HG03354 (cell line): ENCODE data around the gene PTPRN2.
"Not testable (repeated sequence)": the region's sequence is repeated elsewhere in the genome, so short reads cannot be mapped to it uniquely, and the experiment has no call there.

Source experiments
- ATAC-seq: cut with Tn5 transposase; IDR thresholded peaks from one replicate; pipeline ENCODE4 v1.9.1; 2021; ENCODE audit warnings: mild to moderate bottlenecking; ENCODE audit not compliant: unreplicated experiment, poor library complexity, severe bottlenecking

PTPRN2 gene

DNA sequence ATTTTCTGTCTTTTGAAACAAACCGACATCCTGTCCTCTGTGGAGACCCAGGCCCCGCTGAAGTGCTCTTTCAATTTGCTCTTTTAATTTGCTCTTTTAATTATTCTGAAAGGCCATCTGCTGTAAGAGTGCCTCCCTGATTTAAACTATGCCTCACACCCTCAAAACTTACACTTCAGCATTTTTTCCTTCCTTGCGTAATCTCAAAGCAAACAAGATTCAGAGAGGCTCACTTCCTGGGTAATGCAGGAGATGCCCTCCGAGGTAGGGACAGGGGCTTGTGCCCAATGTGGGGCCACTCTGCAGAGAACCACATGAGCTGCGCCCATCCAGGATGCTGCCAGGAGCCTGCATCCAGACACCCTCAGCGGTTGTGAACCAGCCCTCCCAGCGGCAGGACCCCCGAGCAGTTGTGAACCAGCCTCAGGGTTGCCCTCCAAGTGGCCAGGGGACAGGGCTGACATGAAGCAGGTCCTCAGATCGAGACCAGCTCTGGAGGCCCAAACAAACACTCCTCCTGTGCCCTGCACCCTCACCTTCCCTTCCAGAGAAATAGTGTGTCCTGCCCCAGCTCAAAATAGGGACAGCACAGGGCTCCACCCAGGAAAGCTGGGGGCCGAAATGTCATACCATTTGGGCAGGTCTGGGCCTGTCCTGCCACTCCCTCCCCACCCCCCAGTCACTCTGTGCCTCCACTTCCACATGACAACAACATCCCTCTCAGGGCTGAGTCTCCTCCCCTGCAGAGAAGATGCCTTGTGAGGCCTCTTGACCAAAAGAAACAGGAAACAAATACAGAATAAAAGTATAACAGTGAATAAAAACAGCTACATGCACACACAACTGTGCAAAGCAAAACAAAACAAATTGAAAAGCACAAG lies 190.4 kb downstream of the PTPRN2 start:
- ATAC-seq = no peak

DNA sequence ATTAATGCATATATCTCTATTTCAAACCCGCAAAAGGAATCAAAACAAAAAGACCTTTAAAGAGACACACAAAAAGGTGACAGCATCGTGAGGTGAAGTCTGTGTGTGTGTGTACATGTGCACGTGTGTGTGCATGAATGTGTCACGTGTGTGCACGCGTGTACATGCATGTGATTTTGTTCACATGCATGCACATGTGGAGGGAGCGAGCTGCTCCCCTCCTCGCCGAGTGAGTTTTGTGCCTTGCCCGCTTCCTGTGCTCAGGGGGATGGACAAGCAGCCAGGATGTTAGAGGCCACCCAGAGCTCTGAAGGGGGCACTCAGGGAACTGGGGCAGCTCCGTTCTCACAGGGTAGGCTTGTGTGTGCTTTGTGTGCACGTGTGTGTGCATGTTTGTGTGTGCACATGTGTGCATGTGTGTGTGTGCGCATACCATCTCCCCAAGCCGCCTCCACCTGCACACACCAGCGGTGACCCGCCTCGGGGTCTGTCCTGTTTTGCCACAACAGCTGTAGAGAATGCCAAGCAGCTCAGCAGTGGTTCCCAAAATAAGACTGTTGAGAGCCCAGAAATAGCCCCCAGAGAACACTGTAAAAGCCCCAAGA lies 191.2 kb downstream of the PTPRN2 start:
- ATAC-seq = no peak

DNA sequence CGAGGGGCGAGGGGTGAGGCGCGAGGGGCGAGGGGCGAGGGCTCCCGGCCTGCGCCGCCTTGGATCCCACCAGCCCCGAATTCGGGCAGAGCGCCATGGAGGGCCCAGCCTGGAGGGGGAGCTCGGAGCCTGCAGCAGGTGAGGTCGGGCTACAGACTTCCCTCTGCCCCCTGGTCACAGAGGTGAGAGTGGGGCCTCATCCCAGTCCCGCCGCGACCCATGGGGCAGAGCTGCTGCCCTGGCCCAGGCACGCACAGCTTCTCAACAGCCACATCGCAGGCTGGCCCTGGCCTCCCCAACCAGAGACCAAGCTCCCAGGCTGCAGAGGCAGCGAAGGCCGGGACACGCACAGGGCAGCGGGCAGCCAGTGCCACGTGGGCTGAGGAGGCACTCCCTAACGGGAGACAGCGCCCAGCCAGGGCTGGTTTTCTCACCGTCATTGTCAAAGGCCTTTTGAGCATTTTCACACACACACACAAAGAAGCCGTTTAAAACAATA lies 191.8 kb downstream of the PTPRN2 start:
- no peak for ATAC-seq

DNA sequence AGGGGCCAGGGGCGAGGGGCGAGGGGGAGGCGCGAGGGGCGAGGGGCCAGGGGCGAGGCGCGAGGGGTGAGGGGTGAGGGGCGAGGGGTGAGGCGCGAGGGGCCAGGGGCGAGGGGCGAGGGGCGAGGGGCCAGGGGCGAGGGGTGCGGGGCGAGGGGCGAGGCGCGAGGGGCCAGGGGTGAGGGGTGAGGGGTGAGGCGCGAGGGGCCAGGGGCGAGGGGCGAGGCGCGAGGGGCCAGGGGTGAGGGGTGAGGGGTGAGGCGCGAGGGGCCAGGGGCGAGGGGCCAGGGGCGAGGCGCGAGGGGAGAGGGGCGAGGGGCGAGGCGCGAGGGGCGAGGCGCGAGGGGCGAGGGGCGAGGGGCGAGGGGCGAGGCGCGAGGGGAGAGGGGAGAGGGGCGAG lies 192.3 kb downstream of the PTPRN2 start:
- no peak for ATAC-seq

DNA sequence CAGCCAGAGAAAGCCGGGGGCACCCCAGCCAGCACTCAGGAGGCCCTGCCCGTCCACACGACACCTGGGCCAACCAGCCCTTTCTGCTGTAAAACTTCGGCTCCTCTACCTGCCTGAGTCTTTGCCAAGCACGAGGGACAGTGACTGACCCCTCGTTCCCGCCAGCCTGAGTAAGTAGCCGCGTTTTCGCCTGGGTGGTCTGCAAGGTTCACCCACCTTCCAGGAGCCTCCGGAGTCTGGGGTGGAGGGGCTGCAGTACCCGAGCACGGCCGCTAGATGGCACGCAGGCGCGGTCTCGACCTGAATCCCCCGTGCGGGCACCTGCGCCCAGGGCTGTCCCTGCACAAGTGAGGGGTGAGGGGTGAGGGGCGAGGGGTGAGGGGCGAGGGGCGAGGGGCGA lies 192.7 kb downstream of the PTPRN2 start:
- no peak for ATAC-seq

DNA sequence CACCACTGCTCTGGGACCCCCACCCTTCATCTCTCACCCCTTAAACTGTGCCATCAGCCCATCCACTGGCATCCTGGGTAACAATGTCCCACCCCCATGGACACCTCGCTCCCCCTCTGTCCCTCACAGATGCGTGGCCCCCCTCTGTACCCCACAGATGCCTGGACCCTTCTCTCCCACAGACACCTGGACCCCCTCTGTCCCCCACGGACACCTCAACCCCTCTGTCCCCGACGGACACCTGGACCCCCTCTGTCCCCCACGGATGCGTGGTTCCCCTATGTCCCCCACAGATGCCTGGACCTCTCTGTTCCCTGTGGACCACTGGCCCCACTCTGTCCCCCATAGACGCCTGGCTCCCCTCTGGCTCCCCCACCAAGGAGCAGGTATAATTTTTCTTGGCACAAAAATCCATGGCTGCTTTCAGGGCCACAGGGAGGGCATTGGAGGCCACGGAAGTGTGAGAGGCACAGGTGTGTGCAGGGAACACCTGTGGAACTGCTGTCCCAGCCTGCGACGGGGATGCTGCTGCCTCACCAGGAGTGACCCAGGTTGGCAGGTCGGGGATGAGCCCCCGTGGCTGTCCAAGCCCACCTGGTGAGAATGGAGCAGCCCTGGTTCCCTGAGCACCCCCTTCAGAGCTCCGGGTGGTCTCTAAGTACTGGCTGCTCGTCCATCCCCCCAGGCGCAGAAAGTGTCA lies 193.5 kb downstream of the PTPRN2 start:
- no peak for ATAC-seq

DNA sequence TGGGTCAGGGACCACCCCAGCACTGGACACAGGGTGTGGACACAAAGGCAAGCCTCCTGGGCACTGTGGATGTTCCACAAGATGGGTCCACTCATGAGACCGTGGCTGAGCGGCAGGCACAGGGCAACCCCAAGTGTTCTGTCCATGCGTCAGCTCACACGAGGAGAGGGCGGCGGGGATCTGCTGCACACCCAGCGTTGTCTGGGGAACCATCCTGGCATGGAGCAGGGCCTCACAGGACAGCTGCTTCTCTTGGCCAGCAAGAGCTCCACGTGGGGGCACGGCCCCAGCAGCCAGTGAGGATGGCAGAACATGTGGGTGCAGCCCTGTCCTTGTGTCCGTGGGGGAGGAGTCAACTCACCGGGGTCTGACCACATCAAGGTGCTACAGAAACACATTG lies 195.4 kb downstream of the PTPRN2 start:
- ATAC-seq = no peak

DNA sequence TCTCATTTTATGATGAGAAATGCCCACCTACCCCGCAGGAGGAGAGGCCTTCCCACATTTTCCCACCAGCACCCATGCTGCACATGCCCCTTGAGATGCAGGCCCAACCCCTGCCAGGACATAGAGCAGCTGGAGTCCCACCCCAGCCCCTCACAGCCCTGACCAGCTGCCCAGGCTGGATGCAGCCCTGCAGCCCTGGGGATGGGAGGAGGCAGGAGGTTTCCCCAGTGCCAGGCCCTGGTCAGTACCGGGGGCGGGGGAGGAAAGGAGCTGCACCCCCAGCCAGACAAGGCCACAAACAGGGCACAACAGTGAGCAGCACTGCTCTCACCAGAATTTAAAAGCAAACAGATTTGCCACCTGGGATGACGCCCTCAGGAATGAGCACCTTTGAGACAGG lies 196.1 kb downstream of the PTPRN2 start:
- ATAC-seq = no peak

DNA sequence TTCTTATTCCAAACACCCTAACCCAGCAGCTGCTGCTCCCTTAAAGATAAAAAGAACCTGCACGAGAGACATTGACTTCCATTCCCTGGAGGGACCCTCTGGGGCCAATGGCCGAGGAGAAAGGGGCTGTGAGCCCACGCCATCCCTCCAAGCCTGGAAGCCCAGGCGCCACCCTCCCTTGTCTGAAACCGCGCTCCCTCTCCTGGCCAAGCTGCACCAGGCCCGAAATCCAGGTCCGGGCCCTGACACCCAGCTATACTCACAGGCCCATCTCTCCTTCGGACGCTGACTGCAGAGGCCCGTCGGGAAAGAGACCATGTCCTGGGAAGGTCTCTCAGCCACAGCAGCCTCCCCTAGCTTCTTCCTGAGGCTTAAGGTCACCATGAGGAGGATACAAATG lies 196.5 kb downstream of the PTPRN2 start:
- no peak for ATAC-seq

DNA sequence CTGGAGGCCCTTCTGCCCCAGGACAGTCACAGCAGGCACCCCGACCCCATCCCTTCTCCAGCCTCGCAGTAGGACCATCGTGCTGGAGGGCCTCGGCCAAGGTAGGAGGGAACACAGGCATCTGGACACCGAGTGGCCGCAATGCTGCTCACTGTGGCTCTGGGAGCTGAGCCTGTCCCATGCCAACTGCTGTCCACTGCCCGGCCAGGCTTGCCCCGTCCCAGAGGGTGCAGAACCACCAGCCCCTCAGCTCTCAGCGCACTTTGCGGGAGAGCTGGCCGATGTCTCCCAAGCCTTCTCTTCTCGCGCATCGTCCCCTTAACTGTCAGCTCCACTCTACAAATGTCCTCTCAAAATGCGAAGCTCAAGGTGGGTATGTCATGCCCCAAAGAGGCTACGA lies 197.2 kb downstream of the PTPRN2 start:
- ATAC-seq = no peak

DNA sequence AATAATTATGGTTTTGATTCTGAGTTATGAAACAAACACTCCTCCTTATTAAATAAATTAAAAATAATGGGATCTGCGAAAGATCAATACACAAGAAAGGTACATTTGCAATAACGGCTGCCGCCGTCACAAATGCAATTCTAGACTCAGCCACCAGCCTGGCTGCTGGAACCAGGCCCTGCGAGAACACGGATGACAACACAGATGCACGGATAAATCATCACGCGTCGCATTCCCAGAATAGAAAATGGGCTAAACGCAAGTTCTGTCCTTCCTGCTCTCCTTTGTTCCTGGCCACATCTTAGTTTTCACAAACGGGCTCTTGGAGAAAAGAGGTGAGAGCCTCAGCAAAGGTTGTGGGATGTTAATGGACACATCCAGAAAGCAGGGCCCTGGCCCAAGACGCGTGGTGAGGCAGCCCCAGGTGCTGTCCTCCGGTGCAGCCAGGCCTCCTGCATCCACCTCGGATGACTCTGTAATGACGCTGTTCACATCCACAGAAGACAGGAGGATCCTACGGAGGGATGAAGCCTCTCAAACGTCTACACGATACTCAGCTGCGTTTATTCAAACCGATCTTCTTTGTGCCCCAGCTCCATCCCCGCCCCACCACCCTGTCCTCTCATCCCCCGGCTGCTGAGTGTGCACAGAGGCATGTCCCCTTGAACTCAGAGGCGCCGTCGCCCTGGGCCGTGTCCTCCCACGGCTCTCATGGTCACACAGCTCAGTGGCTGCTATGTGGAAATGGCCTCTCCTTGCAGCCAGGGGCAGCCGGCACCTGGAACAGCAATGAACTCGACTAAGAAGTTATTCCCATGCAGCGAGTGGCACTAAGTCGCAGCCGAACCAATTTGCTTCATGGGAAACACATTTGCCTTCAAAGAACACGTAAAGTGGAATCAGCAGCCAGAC lies 197.9 kb downstream of the PTPRN2 start:
- no peak for ATAC-seq

DNA sequence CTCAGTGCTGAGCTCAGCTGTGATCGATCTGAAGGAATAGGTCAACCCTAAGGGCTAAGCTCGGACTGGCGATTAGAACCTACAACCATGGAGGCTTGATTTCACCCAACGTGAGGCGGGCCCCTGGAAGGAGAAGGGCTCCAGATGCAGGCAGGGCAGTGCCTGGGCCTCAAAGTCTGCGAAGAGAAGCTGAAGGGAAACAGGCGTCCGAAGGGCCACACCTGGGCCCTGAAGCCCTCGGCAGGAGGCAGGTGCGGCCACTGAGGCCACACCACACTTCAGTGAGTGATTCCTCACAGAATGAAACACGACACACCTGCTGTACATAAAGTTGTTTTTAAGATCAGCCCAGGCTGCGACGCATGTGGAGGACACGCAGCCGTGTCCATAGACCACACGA lies 198.7 kb downstream of the PTPRN2 start:
- ATAC-seq = no peak

DNA sequence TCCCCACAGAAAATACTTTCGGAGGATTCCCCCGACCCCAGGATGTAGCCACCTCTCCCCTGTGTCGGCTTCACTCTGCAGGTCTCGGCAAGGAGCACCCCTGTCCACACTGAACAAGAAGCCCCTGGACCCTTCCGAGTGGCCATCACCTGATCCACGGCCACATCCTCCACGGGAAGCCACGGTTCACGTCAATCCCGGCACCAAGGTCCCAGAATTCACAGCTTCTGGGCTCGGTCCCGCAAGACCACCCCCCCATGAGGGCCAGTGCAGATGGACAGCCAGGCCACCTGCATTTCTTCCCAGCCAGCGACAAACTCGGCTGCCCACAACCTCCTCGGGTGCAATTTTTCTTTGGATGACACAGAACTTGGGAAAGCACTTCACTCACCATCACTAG lies 199.6 kb downstream of the PTPRN2 start:
- ATAC-seq = no peak

DNA sequence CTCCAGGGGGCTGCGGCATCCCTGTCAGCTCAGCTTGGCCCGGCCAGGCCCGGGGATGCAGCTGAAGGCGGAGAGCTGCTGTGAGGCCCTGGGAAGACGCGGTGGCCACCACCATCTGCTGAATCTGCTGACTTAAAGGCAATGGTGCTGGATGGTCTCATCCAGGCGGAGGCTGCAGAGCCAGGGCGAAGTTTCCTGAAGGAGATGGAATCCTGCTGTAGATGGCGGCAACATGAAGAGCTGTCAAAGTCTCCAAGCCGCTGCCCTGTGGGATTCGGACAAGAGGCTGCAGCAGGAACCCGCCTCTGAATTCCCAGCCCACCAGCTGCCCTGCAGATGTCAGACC lies 200.1 kb downstream of the PTPRN2 start:
- no peak for ATAC-seq

DNA sequence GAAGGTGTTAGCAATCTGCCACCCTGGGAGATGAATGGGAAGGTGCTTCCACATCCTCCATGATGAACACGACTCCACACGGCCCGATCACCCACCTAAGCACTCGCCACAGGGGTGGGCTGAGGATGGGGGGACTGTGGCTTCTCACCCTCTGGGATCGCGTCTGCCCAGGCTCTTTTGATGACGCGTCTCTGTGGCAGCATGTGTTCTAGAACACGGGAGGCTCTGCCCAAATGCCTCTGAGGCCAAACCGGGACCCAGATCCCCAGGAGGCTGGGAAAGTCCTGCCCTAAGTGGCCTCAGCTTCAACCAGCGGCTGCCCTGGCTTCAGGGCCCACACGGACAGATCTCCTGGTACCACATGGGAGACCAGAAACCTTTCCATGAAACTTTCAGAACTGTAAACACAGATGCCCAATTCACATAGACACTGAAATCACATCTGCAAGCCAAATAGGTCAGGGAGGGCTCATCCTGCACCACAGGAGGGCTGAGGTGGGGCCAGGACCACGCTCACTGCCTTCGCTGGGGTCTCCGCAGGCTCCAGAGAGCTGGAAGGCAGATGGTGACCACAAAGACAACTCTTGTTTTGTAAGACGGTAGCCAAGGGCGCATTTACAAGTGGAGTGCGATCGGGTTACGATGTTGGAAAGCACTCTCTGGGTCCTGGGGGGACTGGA lies 200.6 kb downstream of the PTPRN2 start:
- ATAC-seq = no peak

DNA sequence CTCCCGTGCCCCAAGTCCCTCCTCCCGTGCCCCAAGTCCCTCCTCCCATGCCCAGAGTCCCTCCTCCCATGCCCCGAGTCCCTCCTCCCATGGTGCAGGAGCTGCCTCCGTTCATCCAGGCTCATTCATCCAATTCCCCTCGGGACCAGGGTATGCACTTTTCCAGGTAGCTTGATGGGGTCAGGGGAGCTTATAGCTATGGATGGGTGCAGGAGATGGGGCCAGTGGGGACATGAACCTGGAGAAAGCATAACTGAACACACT lies 201.3 kb downstream of the PTPRN2 start:
- ATAC-seq = no peak

DNA sequence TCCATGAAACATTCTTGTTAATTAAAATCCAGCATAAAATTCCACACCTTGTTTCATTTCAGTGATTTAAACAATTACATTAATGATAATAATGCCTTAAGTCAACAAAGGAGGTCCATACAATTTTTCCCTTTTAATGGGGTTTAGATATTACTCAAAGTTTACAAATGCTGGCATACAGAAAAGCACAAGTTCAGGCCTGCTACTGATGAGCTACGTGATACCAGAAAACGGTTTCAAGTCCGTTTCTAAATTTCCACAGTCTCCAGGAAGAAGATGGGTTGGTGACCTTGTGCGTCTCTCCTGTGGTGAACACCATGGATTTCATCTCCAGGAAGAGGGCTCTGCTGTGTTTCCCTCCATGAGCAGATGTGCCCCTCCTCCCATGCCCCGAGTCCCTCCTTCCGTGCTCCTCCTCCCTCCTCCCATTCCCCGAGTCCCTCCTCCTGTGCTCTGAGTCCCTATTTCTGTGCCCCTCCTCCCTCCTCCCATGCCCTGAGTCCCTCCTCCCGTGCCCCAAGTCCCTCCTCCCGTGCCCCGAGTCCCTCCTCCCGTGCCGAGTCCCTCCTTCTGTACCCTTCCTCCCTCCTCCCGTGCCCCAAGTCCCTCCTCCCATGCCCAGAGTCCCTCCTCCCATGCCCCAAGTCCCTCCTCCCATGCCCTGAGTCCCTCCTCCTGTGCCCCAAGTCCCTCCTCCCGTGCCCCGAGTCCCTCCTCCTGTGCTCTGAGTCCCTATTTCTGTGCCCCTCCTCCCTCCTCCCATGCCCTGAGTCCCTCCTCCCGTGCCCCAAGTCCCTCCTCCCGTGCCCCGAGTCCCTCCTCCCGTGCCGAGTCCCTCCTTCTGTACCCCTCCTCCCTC lies 201.9 kb downstream of the PTPRN2 start:
- ATAC-seq = not testable (repeated sequence)

DNA sequence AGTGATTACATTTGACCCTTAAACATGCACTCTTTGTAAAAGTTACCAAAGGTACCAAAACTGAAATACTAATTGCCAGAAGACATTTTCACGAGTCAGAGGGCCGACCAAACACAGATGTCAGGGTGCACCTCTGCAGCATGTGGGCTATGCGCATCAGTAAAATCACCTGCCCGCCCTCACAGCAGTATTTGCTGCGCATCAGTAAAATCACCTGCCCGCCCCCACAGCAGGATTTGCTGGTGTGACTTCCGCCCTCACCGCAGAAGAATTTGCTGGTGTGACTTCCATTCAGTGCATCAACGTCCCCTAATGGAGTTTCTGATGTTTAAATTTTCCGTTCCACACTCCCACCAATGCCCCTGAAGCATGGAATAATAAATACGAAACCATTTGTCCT lies 202.9 kb downstream of the PTPRN2 start:
- ATAC-seq = no peak

DNA sequence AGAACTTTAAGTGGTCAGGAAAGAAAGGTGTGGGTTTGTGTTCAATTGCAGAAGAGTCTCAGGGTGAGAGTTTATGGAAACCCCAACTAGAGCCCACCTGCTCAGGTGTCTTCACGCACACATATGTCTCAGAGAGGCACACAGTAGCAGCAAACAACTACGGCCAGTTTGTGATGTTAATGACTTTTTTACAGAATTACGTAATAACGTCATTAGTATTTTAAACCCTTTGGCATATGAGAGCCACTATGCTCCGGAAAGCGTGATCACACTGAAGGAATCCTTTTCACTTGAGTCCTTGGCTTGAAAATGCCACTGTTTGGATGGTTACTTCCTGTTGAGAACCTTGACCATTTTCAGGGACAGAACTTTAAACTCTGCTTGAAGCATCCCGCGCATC lies 204.0 kb downstream of the PTPRN2 start:
- no peak for ATAC-seq
